Mammary epithelial cell (primary cell): ENCODE data around the gene PGM3.

Source experiments
- EZH2 ChIP-seq: IDR thresholded peaks from 2 replicates; pipeline ENCODE4 v1.6.1; 2012; ENCODE audit warnings: low read length, inconsistent platforms, borderline replicate concordance
- TF ChIP-seq, protein P1 (sequence below), 2 donors: IDR thresholded peaks in 1 of 2; conservative IDR thresholded peaks in 1 of 2; 2 replicates each; pipeline ENCODE4 v1.5.1; 2011 to 2012; ENCODE audit warnings: inconsistent platforms in 2 of 2, low read length in 2 of 2, mild to moderate bottlenecking in 2 of 2, control low read depth in 1 of 2, low read depth in 1 of 2; ENCODE audit not compliant: insufficient read depth in 1 of 2; ENCODE audit errors: extremely low read depth in 1 of 2

DNA sequence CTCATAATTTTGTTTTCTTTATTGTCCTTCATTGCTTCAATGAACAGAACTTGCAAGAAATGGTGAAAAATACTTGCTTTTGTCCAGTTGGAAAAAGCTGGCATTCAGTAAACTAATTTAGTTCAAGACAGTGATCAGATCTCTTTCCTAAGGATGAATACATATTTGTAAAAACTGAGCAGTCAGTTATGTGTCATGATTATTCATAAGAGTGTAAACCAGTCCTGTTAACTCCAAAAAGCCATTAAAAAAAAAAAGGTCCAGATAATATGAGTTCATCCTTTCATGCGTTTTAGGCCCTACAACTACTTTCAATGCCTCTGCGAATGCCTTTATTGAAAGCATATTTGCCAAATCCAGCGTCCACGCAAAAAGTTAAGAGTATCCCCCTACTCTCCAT lies 609 bp downstream of the PGM3 start:
- TF ChIP-seq, protein P1, sequence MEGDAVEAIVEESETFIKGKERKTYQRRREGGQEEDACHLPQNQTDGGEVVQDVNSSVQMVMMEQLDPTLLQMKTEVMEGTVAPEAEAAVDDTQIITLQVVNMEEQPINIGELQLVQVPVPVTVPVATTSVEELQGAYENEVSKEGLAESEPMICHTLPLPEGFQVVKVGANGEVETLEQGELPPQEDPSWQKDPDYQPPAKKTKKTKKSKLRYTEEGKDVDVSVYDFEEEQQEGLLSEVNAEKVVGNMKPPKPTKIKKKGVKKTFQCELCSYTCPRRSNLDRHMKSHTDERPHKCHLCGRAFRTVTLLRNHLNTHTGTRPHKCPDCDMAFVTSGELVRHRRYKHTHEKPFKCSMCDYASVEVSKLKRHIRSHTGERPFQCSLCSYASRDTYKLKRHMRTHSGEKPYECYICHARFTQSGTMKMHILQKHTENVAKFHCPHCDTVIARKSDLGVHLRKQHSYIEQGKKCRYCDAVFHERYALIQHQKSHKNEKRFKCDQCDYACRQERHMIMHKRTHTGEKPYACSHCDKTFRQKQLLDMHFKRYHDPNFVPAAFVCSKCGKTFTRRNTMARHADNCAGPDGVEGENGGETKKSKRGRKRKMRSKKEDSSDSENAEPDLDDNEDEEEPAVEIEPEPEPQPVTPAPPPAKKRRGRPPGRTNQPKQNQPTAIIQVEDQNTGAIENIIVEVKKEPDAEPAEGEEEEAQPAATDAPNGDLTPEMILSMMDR (conservative IDR thresholded peaks at IDR 0.05 in 1 of 2, IDR thresholded peaks at IDR 0.05 in 1 of 2; ENCODE audit: extremely low read depth in 1 of 2, insufficient read depth in 1 of 2, low read depth in 1 of 2, low read length in 2 of 2) = no peak
- TF ChIP-seq EZH2 = no peak
